Stimulated activated memory B cell treated with anti-CD40 and anti-IgM and Interleukin-4, amounts not matched to agents 10 μg/mL and 1 μg/mL and 100 μg/mL, for 72 hours (primary cell): Measurements from ENCODE around the gene KCNJ6.

Experiments
- ATAC-seq: fragments of 150-1000 bp; cut with Tn5 transposase; 2 replicates; pipeline ENCODE4 v1.10.0; 2021
- H3K27ac Mint-ChIP-seq: one replicate; pipeline ENCODE4 v1.8.0; 2022; ENCODE audit warnings: mild to moderate bottlenecking, mixed read lengths
- H3K27me3 Mint-ChIP-seq: one replicate; pipeline ENCODE4 v1.8.0; 2022; ENCODE audit warnings: mixed read lengths
- H3K36me3 Mint-ChIP-seq: one replicate; pipeline ENCODE4 v1.8.0; 2022; ENCODE audit warnings: mixed read lengths
- H3K4me1 Mint-ChIP-seq: one replicate; pipeline ENCODE4 v1.8.0; 2022; ENCODE audit warnings: mixed read lengths
- H3K4me3 Mint-ChIP-seq: one replicate; pipeline ENCODE4 v1.8.0; 2022; ENCODE audit warnings: mild to moderate bottlenecking, moderate library complexity, mixed read lengths
- H3K9me3 Mint-ChIP-seq: one replicate; pipeline ENCODE4 v1.8.0; 2022; ENCODE audit warnings: mixed read lengths

Gene KCNJ6

DNA sequence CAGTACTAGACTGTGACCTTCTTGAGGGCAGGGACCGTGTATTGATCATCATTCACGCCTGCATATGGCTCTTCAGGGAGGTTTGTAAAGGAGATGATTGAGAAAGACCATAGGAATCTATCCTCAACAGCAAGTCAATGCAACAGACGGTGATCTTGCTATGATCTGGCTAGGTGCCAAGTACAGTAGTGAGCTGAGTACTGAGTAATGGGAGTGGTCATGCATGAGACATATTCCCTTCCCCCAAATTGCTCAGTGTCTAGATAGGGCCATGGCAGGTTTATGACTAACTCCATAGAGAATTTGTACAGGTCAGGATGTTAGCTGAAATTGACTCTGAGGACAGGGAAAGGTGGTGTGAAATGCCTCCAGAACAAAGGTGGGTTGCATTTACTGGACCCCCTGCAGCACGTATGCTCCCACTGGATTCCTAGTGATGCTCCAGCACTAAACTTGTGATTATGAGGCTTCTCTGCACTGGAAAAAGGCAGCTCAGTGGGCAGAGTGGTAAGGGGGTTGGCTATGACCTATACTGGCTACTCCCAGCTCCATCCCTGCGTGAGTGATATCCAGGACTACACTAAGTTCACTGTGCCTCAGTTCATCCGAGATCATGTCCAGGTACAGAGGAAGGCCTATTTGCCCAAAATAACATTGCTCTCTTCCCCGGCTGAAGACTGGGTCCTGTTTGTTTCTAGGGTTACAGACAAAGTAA is 37.2 kb downstream of the KCNJ6 start:
- no peak overlapping the region for H3K4me3 Mint-ChIP-seq
- H3K9me3 Mint-ChIP-seq, result no peaks in the 10 kb centered on the region
- ATAC-seq, result no peak
- no peaks in the 10 kb centered on the region for H3K4me1 Mint-ChIP-seq
- no peaks in the 10 kb centered on the region for H3K27me3 Mint-ChIP-seq
- H3K36me3 Mint-ChIP-seq, result no peaks in the 10 kb centered on the region
- no peak overlapping the region for H3K27ac Mint-ChIP-seq

DNA sequence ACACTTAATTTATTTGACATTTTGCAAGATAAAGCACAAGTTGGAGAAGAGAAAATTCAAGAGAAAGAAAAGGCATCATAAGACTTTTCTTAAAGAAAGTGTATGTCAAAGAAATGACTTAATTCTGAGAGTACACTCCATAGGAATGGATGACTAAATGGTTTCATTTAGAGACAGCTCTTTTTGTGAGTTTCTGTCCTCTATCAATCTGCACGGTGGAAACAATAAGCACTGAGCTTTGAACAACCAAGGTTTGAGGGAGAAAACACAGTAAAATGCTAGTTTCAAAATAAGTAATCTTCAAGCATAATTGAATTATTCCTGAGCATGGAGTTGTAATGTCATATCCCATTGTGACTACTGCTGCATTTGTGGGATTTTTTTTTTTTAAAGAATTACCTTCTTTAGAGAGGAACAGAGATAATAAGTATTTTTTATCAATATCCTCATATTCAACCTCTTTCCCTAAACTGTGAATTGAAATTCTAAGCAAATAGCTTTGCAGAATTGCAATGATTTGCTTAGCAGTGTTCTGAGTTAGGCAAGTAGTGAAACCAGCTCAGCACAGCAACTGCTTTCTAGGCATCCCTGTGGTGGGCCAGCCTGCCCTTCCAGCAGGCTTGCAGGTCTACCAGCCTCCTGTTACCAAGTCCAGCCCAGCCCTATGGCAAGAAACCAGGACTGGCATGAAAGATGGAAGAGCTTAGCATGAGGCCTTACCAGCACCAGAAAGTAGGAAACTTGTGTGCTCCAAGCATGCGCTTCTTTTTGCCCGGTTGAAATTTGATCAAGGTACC is 38.2 kb downstream of the KCNJ6 start:
- H3K4me1 Mint-ChIP-seq, result no peaks in the 10 kb centered on the region
- no peaks in the 10 kb centered on the region for H3K36me3 Mint-ChIP-seq
- H3K27me3 Mint-ChIP-seq, result no peaks in the 10 kb centered on the region
- ATAC-seq, result no peak
- H3K4me3 Mint-ChIP-seq, result no peak overlapping the region
- no peaks in the 10 kb centered on the region for H3K9me3 Mint-ChIP-seq
- no peak overlapping the region for H3K27ac Mint-ChIP-seq

DNA sequence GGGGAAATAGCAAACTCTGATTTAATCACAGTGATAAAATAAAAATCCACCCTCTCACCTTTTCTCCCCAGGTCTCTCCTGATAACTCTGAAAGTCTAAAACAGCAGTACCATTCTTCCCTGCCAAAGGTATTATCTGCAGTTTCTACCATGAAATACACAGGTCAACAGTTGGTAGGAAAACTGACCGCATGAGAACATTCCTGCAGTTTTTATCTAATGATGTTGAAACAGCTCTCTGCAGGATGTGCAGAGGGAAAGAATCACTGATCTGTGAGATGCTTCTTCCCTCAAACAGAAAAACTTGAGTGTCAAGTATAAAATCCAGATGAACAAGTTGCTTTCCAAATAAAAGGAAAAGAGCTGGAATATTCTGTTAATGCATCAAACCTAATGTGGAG is 39.1 kb downstream of the KCNJ6 start:
- no peak for ATAC-seq
- H3K36me3 Mint-ChIP-seq, result no peaks in the 10 kb centered on the region
- no peaks in the 10 kb centered on the region for H3K4me1 Mint-ChIP-seq
- no peaks in the 10 kb centered on the region for H3K9me3 Mint-ChIP-seq
- H3K27ac Mint-ChIP-seq, result no peak overlapping the region
- no peaks in the 10 kb centered on the region for H3K27me3 Mint-ChIP-seq
- H3K4me3 Mint-ChIP-seq, result no peak overlapping the region

DNA sequence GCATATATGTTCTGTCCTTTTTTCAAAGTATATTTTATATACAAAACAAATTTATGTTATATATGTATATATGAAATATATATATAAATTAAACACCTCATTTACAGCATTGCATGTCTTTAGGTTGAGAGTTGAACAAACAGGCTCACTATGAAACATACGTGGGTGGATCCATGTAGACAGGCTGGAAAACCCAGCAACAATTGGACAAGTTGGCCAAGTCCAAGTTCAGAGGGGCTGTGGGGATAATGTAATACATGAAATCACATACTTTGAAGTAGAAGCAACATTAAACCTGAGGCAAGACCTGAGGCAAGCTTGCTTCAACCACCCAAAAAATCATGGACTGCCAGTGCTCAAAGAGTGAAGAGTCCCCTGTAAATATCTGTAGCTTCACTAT is 39.7 kb downstream of the KCNJ6 start:
- Mint-ChIP-seq H3K4me3 (no peak overlapping the region), H3K9me3 (no peaks in the 10 kb centered on the region), H3K27ac (no peak overlapping the region), H3K36me3 (no peaks in the 10 kb centered on the region), H3K27me3 (no peaks in the 10 kb centered on the region), H3K4me1 (no peaks in the 10 kb centered on the region)
- ATAC-seq, result no peak

DNA sequence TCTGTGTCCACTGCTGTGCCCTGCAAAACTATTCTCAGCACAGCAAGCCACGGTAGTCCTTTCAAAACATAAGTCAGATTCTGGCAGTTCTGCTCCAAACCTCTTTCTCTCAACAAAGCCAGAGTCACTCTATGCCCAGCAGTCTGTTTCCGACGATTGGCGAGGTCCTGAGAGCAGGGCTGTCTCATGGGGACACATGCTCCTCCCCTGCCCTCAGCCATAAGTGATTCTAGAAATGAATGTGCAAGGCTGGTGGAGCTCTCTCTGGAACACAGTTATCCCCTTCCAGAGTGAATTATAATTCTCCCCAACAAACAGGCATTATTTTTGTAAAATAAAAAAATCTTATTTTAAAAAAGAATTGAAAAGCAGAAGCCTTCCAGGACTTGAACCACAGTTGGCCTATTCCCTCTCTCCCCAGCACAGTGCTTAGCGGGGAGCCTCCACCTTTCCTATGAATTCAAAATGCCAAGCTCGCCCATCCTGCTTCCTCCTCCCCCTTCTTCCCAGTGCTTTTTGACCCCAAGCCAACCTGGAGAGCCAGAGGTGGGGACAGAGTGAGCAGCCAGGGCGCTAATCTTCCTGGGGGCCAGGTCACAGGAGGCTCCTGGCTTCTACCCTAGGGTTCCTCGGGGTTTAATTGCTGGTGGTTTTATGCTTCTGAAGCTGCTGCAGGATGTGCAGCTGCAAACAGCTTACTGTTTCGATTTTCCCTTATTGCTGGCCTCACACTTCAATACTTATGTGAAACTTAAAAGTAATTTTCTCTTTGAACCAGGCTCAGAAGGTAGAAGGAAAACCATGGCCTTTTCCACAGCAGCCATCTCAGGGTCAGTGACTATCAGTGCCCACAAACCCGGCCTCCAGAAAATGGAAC is 41.1 kb downstream of the KCNJ6 start:
- H3K9me3 Mint-ChIP-seq, result no peaks in the 10 kb centered on the region
- no peak overlapping the region for H3K27ac Mint-ChIP-seq
- H3K27me3 Mint-ChIP-seq, result no peaks in the 10 kb centered on the region
- H3K4me1 Mint-ChIP-seq, result no peaks in the 10 kb centered on the region
- H3K36me3 Mint-ChIP-seq, result no peaks in the 10 kb centered on the region
- ATAC-seq, result no peak
- H3K4me3 Mint-ChIP-seq, result no peak overlapping the region

DNA sequence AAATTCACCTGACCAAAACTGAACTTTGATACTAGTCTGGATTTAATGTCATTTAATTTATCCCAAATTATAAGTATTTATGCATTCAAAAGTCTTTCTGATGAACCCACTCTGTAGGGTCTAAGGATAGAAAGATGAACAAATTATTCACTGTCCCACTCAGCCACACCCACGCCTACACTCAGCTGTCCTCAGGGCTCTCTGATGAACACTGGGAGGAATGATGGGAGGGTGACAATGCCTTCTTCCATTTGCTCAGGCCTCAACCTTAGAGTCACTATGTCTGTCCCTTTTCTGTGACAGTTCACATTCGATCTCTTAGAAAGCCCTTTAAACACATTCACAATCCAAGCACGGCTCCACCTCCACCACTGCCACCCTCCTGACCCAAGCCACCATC is 41.8 kb downstream of the KCNJ6 start:
- Mint-ChIP-seq H3K4me1 (no peaks in the 10 kb centered on the region), H3K27me3 (no peaks in the 10 kb centered on the region), H3K27ac (no peak overlapping the region), H3K9me3 (no peaks in the 10 kb centered on the region), H3K36me3 (no peaks in the 10 kb centered on the region), H3K4me3 (no peak overlapping the region)
- ATAC-seq, result no peak

DNA sequence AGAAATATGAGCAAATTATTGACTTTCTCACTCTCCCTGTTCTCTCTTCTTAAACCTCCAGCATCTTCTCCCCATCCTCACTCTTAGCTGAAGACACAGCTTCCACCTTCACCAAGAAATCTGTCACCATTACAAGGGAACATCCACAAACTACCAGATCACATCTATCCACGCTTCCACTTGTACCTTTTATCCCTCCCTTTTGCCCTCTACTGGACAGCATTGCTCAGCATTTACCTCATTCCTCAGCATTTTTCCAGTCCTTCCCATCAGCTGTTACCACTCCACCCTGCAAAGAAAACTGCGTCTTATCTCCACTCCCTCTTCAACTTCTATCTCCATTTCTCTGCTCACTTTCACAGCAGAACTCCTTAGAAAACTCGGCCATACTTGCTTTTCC is 42.6 kb downstream of the KCNJ6 start:
- Mint-ChIP-seq H3K4me3 (no peak overlapping the region), H3K4me1 (no peaks in the 10 kb centered on the region), H3K27me3 (no peaks in the 10 kb centered on the region), H3K9me3 (no peaks in the 10 kb centered on the region), H3K27ac (no peak overlapping the region), H3K36me3 (no peaks in the 10 kb centered on the region)
- no peak for ATAC-seq

DNA sequence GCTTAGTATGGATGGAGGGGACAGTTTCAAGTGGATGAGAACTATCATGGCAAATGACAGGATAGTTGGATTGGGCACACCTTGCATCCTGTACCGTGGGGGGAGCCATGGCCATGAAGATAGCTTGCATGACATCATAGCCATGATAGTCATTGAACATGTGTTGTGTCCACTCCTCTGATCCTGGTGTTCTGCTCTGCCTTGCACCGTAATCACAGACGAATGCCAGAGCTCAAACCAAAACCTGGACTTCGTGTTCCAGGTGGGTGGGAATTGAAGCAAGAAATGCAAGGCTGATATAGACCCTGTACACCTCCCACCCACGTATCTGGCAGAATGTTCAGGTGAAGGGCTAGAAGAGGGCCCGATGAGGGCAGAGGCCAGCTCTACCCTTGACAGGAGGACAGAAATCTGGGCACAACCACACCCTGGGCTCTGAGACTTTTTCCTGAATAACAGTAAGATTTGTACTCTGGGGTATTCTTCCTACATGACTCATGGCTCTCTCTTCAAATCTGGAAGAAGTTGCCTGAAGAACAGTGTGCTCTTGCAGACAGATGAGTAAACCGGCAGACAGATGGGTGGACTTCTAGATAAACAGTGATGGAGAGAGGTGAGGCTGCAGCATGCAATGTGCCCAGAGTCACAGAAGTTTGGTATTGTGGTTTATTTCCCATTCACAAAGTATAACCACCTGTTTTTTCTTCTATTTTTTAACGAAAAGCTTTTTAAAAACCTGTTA is 45.0 kb downstream of the KCNJ6 start:
- no peaks in the 10 kb centered on the region for H3K9me3 Mint-ChIP-seq
- no peaks in the 10 kb centered on the region for H3K27me3 Mint-ChIP-seq
- no peak overlapping the region for H3K4me3 Mint-ChIP-seq
- H3K4me1 Mint-ChIP-seq, result no peaks in the 10 kb centered on the region
- H3K27ac Mint-ChIP-seq, result no peak overlapping the region
- no peaks in the 10 kb centered on the region for H3K36me3 Mint-ChIP-seq
- no peak for ATAC-seq

DNA sequence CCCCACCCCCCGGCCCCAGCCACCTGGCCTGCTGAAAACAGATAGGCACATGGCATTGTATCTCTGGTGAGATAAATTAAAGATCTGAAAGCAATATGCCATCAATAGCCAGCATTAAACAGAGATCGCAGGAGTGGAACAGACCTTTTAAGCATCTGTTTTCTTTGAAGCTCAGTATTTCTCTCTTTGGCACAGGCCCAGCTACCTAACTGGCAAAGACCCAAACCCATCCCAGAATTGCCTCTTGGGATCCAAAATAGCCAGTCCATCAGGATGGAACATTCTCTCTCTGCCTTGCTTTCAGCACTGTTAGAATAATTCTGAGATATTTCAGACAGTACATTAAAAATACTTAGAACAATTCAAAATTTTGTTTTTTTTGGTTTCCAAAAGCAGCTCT is 46.0 kb downstream of the KCNJ6 start:
- Mint-ChIP-seq H3K9me3 (no peaks in the 10 kb centered on the region), H3K36me3 (no peaks in the 10 kb centered on the region), H3K4me3 (no peak overlapping the region), H3K27ac (no peak overlapping the region), H3K4me1 (no peaks in the 10 kb centered on the region), H3K27me3 (no peaks in the 10 kb centered on the region)
- no peak for ATAC-seq

DNA sequence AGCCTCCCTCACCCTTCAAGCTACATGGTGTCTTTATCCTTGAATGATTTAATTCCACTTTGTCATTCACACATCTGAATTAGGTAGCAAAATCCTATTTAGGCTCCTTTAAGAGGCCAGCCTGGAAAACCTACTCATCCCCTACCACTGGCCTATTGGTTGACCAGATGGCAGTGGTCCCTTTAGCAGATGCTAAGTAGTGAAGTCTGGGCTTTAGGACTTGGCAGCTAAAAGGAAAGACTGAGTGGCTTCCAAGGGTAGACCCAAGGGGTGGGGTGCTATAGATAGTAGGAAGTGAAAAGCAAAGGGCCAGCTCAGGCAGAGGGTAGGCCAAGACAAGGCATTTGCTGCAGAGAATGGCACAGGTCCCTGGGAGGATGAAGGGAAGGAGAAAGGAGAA is 46.6 kb downstream of the KCNJ6 start:
- H3K27ac Mint-ChIP-seq, result no peak overlapping the region
- H3K4me1 Mint-ChIP-seq, result no peaks in the 10 kb centered on the region

DNA sequence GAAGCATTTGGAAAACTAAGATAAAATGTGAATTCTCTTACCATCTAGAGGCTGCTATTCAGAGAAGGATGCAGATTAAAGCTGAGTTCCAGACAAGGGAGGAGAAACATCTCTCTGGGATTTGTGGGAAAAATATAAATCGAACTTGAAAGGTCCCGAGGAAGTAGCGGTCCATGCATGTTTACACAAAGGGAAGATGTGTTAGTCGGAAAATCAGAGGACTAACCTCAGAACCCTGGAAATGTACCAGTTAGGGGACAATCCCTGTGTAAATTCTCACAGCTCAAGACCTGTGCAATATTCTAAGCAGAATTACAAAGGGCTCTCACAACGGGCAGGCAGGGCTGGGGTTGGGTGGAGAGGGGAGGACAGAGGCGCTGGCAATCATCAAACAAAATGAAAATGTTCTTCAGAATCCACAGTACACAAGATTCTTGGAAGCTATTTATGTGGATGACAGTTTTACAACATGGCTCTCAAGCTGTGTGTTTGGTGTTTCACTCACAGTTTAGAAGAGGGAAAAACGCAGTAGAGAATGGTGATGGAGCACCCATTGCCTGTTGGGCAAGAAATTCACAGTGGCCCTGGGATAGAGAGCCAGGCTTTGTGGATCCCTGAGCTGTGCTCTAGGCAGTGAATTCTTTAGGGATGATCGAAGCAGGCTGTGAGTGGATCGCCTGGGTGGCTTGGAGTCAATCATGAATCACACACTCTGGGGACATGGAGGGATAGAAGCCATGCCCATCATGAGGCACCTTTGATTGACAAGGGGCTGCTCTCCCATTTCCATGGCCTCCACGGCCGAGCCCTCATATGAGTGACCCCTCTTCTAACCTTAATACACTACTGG is 47.6 kb downstream of the KCNJ6 start:
- Mint-ChIP-seq H3K27ac (no peak overlapping the region), H3K4me3 (no peak overlapping the region), H3K36me3 (no peaks in the 10 kb centered on the region), H3K27me3 (no peaks in the 10 kb centered on the region), H3K9me3 (no peaks in the 10 kb centered on the region), H3K4me1 (no peaks in the 10 kb centered on the region)
- ATAC-seq, result no peak

More for the DNA sequence above, 46.6 kb downstream of the KCNJ6 start:
- no peaks in the 10 kb centered on the region for H3K9me3 Mint-ChIP-seq
- no peaks in the 10 kb centered on the region for H3K27me3 Mint-ChIP-seq
- no peaks in the 10 kb centered on the region for H3K36me3 Mint-ChIP-seq
- no peak overlapping the region for H3K4me3 Mint-ChIP-seq
- no peak for ATAC-seq

DNA sequence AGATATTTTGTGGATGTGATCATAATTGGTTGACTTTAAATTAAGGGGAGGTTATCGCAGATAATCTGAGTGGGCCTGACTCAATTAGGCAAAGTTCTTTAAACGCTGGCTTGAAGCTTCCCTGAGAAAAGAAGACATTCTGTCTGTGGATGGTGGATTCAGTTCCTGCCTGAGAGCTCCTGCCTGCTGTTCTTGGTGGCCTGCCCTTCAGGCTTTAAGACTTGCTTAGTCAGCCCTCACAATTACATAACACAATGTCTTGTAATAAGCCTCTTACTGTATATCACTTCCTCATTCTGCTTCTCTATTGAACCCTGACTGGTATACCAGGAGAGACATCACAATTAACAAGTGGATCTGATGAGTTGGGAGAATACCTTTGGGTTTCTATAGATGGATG is 50.2 kb downstream of the KCNJ6 start:
- no peaks in the 10 kb centered on the region for H3K9me3 Mint-ChIP-seq
- no peaks in the 10 kb centered on the region for H3K27me3 Mint-ChIP-seq
- no peak for ATAC-seq
- H3K36me3 Mint-ChIP-seq, result no peaks in the 10 kb centered on the region
- no peak overlapping the region for H3K4me3 Mint-ChIP-seq
- no peak overlapping the region for H3K27ac Mint-ChIP-seq
- peaks cover 6% of the 10 kb centered on the region for H3K4me1 Mint-ChIP-seq

DNA sequence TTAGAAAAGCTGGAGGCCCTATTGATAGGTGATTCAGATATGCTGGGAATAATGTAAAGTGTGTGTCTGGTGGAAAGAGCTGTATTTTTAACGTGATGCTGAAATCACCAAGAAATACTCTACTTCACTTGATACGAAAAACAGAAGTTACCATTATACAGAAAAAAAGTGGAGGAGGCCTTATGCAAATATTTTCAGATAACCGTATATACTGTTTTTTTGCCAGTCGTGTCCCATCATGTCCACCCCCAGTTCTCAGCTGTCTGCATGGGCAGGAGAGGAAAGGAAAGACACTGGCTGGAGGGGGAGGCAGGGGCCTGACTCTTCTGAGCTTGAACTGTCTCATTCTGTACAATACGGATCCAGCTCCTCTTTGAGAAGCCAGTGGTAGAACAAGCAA is 51.1 kb downstream of the KCNJ6 start:
- no peaks in the 10 kb centered on the region for H3K36me3 Mint-ChIP-seq
- H3K27ac Mint-ChIP-seq, result no peak overlapping the region
- H3K27me3 Mint-ChIP-seq, result no peaks in the 10 kb centered on the region
- ATAC-seq, result no peak
- no peak overlapping the region for H3K4me3 Mint-ChIP-seq
- peaks cover 6% of the 10 kb centered on the region for H3K4me1 Mint-ChIP-seq
- no peaks in the 10 kb centered on the region for H3K9me3 Mint-ChIP-seq

DNA sequence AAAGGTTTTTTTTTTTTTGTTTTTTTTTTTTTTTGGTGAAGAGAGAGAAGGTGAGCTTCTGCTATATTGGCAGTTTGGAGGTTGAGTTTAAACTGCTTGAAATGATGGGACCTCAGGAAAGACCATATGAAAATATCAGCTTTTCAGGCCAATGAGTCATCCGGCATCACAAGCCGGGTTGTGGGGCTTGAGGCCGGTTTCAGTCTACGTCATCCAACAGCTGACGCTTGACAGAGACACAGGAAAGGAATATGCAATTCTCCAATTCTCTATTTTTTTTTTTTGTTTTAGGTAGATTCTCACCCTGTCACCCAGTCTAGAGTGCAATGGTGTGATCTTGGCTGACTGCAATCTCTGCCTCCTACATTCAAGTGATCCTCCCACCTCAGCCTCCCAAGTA is 52.4 kb downstream of the KCNJ6 start:
- Mint-ChIP-seq H3K27me3 (no peaks in the 10 kb centered on the region), H3K4me1 (peaks cover 6% of the 10 kb centered on the region), H3K9me3 (no peaks in the 10 kb centered on the region), H3K36me3 (no peaks in the 10 kb centered on the region), H3K27ac (no peak overlapping the region), H3K4me3 (no peak overlapping the region)
- no peak for ATAC-seq
